ENCODE measurements around the gene BEGAIN.

DNA sequence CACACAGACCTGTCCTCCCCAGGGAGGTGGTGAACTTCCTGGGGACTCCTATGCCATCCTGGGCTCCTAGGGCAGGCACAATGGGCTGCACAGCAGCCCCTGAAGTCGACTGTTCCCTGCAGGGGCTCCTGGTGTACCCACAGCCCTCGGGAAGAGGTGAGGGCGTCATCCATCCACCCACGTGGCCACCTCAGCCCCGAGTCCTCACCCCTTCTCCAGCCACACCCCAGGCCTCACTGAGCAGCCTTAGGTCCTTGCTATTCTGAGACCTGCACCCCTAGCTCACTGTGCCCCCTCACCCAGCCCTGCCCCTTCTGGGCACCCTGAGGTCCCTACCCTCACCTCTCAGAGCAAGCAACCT lies 38.9 kb downstream of the BEGAIN start:
- no peak for TF ChIP-seq EZH2phosphoT487 (IDR thresholded peaks at IDR 0.05; ENCODE audit: insufficient read depth, low read depth)
- TF ChIP-seq EZH2 (IDR thresholded peaks at IDR 0.05; ENCODE audit: insufficient read depth, poor library complexity, severe bottlenecking): no peak

Measured in GM23248 (cell line).